HG02852 (cell line): ENCODE results near the gene MED12L.
"Not testable (repeated sequence)": the region's sequence is repeated elsewhere in the genome, so short reads cannot be mapped to it uniquely, and the experiment has no call there.

ENCODE experiments used
- ATAC-seq: cut with Tn5 transposase; IDR thresholded peaks from one replicate; pipeline ENCODE4 v1.9.1; 2021; ENCODE audit warnings: mild to moderate bottlenecking, moderate library complexity; ENCODE audit not compliant: unreplicated experiment

Gene MED12L

GRCh38 chr3:151351648-151352047 is 266.2 kb downstream of the MED12L start:
- ATAC-seq, result peak; percentile 22

- ATAC-seq, result no peak
Observed at GRCh38 chr3:151356794-151357462, 271.5 kb downstream of the MED12L start.

- ATAC-seq, result no peak
Observed at GRCh38 chr3:151357463-151357850, 272.0 kb downstream of the MED12L start.

- ATAC-seq, result no peak
Observed at GRCh38 chr3:151362751-151363174, 277.3 kb downstream of the MED12L start.

- ATAC-seq, result no peak
Observed at GRCh38 chr3:151366993-151367392, 281.5 kb downstream of the MED12L start.

GRCh38 chr3:151367448-151367847 is 282.0 kb downstream of the MED12L start:
- ATAC-seq, result no peak

GRCh38 chr3:151371526-151371925 is 286.1 kb downstream of the MED12L start:
- no peak for ATAC-seq

- no peak for ATAC-seq
Observed at GRCh38 chr3:151372063-151372820, 286.8 kb downstream of the MED12L start.

GRCh38 chr3:151377768-151378385 is 292.4 kb downstream of the MED12L start:
- peak; percentile 57 for ATAC-seq

GRCh38 chr3:151379083-151379734 is 293.7 kb downstream of the MED12L start:
- ATAC-seq, result peak; percentile 31

GRCh38 chr3:151382671-151383070 is 297.2 kb downstream of the MED12L start:
- ATAC-seq, result no peak

- ATAC-seq, result no peak
Observed at GRCh38 chr3:151383111-151383510, 297.6 kb downstream of the MED12L start.

GRCh38 chr3:151383956-151384355 is 298.5 kb downstream of the MED12L start:
- ATAC-seq, result peak; percentile 30

GRCh38 chr3:151384741-151385174 is 299.3 kb downstream of the MED12L start, which contains the start of gene P2RY12:
TSS of gene P2RY12 (minus strand) at chr3:151384753. CDS start at chr3:151338845, 45,908 bp downstream.
- peak; percentile 51 for ATAC-seq

- ATAC-seq, result no peak
Observed at GRCh38 chr3:151386056-151386455, 300.6 kb downstream of the MED12L start.

- ATAC-seq, result no peak
Observed at GRCh38 chr3:151387432-151387831, 302.0 kb downstream of the MED12L start.

GRCh38 chr3:151387842-151388241 is 302.4 kb downstream of the MED12L start:
- ATAC-seq, result no peak

- no peak for ATAC-seq
Observed at GRCh38 chr3:151391720-151392119, 306.3 kb downstream of the MED12L start.

- not testable (repeated sequence) for ATAC-seq
Observed at GRCh38 chr3:151392191-151392590, 306.7 kb downstream of the MED12L start.

GRCh38 chr3:151393146-151393830 is 307.8 kb downstream of the MED12L start:
- no peak for ATAC-seq

GRCh38 chr3:151393941-151394340 is 308.5 kb downstream of the MED12L start:
- no peak for ATAC-seq
